ENCODE measurements around the gene PNLDC1. TPM values are rescaled to one million over a fixed set of nuclear protein-coding genes. Genes with fewer than 3 reads are reported as not detected.

The PNLDC1 gene
- total and polyA plus RNA-seq, 9 of the 15 experiments (the other 6 are each of a cell fraction or from before 2014, with no cell fraction given) = 0.12 TPM; not detected in 8

DNA sequence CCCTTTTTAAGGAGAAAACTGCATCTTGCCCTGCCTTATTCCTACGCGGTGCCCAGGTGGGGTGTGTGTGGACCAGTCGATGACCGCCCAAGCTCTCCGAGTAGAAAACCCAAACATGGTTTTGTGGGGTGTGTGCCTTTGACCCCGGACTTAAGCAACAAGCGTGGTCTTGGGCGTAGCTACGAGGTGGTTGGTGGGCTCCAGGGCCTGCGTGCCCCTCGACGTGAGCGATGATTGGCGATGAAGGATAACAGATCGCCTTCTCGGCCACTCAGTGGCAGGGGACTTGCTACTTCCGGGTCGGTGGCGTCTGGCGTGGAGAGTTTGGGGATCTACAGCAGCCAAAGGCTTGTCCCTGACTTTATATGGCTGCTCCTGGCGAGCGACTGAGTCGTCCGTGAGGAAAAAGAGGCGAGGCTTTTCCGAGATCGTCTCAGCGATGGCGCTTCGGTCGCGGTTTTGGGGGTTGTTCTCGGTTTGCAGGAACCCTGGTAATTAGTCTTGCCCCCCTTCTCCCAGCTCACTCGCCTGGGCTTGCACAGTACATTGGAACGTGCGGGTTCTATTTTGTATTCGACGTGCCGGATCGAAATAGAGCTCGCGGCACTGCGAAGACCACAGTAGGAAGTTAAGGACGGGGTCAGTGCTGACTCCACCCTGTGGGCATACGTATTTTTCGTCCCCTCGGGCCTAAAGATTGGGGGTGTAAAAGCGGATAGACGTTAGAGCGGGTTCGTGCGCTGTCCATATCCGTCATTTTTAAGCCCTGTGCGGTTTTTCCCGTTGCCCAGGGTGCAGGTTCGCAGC lies 9.7 kb upstream of the PNLDC1 start, which contains the start of gene MRPL18 (continued):
- TF ChIP-seq, protein P1, sequence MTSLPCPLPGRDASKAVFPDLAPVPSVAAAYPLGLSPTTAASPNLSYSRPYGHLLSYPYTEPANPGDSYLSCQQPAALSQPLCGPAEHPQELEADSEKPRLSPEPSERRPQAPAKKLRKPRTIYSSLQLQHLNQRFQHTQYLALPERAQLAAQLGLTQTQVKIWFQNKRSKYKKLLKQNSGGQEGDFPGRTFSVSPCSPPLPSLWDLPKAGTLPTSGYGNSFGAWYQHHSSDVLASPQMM (CRISPR knock-in tag; IDR thresholded peaks at IDR 0.05) = no peak
- no peak for TF ChIP-seq ZFP1 (CRISPR knock-in tag; IDR thresholded peaks at IDR 0.05)
- TF ChIP-seq AFF1 (IDR thresholded peaks at IDR 0.05; ENCODE audit: low read depth in 1 of 2, partially characterized antibody in 2 of 2) = no peak
- TF ChIP-seq RFX5 (IDR thresholded peaks at IDR 0.05; ENCODE audit: low read depth, low read length) = peak; percentile 51; the same call in 1 of the 2 replicates
- TF ChIP-seq, protein P2, sequence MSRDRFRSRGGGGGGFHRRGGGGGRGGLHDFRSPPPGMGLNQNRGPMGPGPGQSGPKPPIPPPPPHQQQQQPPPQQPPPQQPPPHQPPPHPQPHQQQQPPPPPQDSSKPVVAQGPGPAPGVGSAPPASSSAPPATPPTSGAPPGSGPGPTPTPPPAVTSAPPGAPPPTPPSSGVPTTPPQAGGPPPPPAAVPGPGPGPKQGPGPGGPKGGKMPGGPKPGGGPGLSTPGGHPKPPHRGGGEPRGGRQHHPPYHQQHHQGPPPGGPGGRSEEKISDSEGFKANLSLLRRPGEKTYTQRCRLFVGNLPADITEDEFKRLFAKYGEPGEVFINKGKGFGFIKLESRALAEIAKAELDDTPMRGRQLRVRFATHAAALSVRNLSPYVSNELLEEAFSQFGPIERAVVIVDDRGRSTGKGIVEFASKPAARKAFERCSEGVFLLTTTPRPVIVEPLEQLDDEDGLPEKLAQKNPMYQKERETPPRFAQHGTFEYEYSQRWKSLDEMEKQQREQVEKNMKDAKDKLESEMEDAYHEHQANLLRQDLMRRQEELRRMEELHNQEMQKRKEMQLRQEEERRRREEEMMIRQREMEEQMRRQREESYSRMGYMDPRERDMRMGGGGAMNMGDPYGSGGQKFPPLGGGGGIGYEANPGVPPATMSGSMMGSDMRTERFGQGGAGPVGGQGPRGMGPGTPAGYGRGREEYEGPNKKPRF (IDR thresholded peaks at IDR 0.05; ENCODE audit: low read depth, low read length) = no peak
- no peak for TF ChIP-seq SMAD2 (IDR thresholded peaks at IDR 0.05; ENCODE audit: low read depth, low read length)
- TF ChIP-seq ZFP30 (CRISPR knock-in tag; IDR thresholded peaks at IDR 0.05; ENCODE audit: borderline replicate concordance) = no peak
- TF ChIP-seq KDM1A (IDR thresholded peaks at IDR 0.05) = no peak
- peak; percentile 71 for TF ChIP-seq NCOA6 (IDR thresholded peaks at IDR 0.05)
- TF ChIP-seq PML (IDR thresholded peaks at IDR 0.05; ENCODE audit: low read length) = 0 out of 2 replicates have a peak, but pooled peaks have one; percentile 27
- TF ChIP-seq JUN (IDR thresholded peaks at IDR 0.05; ENCODE audit: borderline replicate concordance, low read depth, low read length) = no peak
- TF ChIP-seq JUN (CRISPR knock-in tag; IDR thresholded peaks at IDR 0.05; ENCODE audit: borderline replicate concordance) = no peak; the same call in 1 of the 2 replicates
- TF ChIP-seq BCL6 (CRISPR knock-in tag; IDR thresholded peaks at IDR 0.05) = no peak
- TF ChIP-seq NFXL1 (CRISPR knock-in tag; IDR thresholded peaks at IDR 0.05) = no peak
- no peak for TF ChIP-seq IRF1 (CRISPR knock-in tag; IDR thresholded peaks at IDR 0.05; ENCODE audit: borderline replicate concordance)
- no peak for TF ChIP-seq RBM17 (IDR thresholded peaks at IDR 0.05; ENCODE audit: borderline replicate concordance, low read depth, low read length)
- TF ChIP-seq ZNF785 (CRISPR knock-in tag; IDR thresholded peaks at IDR 0.05) = no peak
- TF ChIP-seq FOXK2 (conservative IDR thresholded peaks at IDR 0.05 in 1 of 2, IDR thresholded peaks at IDR 0.05 in 1 of 2; ENCODE audit: low read depth in 2 of 2) = peak; percentile 96 to 98
- no peak for TF ChIP-seq MAFF (IDR thresholded peaks at IDR 0.05; ENCODE audit: low read length)
- TF ChIP-seq ZNF445 (CRISPR knock-in tag; IDR thresholded peaks at IDR 0.05; ENCODE audit: low read depth) = no peak
- no peak for TF ChIP-seq FOXJ3 (CRISPR knock-in tag; IDR thresholded peaks at IDR 0.05)
